GM18508 (cell line): ENCODE measurements around the gene BTD.

Source experiments
- ATAC-seq: cut with Tn5 transposase; IDR thresholded peaks from one replicate; pipeline ENCODE4 v1.9.1; 2021; ENCODE audit warnings: moderate number of reproducible peaks; ENCODE audit not compliant: insufficient read depth, unreplicated experiment

Gene BTD

DNA sequence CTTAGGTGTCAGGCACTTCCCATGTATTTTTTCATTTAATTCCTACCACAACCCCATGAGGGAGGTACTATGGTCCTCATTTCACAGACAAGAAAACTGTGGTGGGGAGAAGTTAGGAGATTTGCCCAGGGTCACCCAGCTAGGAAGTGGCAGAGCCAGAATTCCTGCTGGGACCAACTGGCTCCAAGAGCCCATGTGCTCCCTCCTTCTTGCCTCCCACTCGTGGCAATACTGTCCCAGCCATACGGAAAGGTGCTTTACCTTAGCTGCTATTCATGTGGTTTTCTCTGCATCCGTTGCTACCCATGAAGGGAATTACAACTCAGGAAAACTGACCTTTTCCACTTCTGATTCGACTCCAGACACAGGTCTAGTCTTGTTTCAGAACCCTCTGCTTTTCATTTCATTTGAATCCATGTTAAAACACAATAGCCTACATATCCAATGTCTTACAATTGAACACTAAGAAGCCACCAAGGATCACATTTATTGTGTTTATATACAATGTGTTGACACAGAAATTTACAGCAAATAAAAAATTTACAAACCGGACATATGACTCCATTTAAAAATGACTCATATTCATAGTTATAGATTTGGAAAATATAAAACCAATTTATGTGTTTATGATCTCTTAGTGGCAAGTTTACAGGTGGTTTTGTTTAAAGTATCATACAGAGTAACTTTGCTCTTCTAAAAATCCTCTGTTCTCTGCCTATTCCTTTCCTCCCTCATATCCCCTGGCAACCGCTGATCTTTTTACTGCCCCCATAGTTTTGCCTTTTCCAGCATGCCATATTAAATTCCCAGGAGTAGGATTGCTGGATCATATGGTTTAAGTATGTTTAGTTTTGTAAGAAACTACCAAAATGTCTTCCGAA is 58.8 kb downstream of the BTD start:
- no peak for ATAC-seq

DNA sequence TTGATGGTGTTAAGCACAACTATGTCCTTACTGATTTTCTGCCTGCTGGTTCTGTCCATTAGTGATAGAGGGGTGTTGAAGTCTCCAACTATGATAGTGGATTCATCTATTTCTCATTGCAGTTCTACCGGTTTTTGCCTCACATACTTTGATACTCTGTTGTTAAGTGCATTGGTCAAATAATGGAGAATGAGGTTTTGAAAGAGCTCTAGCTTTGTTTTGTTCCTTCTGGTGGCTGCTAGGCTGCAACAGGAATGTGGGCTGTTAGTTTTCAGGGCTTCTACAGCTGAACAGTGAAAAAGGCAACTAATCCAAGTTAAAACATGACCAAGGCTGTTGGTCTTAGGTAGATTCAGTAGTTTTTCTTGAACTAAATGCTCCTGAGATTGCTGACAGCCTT is 62.6 kb downstream of the BTD start:
- no peak for ATAC-seq

DNA sequence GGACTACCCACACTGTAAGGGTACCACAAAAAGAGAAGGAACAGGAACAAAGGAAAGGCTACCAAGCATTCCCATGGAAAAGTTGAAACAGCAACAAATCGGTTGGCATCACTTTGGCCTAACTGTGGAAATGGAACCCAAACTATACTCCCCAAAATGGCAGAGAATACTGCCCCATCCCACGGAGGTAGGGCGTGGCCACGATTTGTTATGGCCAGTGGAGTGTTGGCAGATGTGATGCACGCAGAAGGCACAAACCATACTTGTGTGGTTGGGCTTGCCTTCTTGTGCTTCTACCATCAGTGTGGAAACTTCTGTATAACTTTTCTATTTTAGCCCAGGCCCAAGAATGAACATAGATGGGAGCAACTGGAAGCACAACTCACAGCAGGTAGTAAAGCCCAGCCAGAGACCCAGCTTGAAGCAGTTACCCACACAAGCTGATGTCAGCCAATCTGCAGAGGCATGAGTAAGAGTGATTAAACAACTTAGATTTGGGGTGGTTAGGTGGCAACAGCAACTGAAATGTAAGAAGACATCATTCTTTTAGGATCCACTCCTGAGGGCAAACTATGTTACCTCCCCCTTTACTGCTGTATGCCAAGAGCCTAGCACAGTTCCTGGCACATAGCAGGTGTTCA is 64.1 kb downstream of the BTD start:
- no peak for ATAC-seq

DNA sequence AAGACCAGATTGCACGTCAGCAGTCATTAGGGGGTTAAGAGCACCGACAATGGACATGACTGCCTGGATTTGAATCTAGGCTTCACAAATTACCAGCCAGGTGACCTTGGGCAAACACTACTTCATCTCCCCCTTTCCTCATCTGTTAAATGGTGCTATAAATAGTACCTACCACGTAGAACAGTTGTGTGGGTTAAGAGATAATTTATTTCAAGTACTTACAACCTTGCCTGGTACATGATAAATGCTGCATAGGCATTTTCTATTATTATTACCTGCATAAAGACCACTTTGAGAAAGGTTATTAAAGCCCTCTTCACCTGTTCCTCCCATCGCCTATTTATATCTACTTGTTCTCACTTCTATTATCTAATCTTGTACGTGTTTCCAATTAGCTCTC is 64.7 kb downstream of the BTD start:
- no peak for ATAC-seq

DNA sequence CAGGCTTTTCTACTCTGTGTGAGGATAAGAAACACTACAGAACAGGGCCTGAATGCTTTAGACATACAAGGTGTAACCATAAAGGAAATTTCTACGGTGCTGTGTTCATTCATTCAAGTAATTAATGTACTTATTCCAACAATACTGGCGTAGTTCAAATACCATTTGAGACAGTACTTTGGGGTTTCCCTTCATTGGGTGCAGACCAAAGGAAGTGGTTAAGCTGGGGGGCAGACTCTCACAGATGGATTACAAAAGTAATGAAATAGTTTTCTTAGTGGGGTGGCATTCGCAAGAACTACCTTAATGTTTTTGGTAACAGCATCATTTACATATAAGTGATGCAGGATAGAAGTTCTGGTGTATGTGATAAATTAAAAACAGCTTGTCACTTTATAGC is 65.9 kb downstream of the BTD start:
- no peak for ATAC-seq

DNA sequence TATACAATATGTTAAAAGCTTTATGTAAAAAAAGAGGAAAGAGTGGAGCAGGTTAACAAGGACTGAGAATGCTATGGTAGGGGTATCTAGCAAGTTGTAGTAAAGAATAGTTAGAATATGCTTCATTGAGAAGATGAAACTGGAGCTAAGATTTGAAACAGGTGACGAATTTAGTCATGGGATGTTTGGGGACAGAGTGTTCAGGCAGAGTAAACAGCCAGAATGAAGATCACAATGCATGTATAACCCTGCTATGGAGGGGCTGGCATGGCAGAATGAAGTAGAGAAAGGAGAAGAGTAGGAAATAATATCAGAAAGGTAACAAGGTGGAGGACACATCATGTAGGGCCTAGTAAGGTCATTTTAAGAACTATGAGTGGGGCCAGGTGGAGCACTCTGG is 72.0 kb downstream of the BTD start:
- ATAC-seq, result no peak

DNA sequence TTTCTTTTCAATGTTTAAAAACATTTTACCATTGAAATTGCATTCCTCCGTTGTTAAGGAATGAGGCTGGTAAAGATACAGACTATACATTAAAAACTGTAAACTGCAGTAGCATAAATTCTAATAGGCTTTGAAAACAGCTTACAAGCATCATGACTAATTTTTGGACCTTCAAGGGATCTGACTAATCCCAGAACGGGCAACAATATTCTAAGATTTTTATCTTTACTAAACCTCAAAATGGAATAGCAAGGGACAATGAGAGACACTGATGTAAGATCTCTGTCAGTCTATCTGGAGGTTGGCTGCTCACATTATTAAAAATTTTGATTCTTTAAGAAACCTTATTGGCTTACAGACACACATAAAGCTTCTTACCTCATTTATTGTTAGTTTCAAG is 74.7 kb downstream of the BTD start:
- no peak for ATAC-seq

DNA sequence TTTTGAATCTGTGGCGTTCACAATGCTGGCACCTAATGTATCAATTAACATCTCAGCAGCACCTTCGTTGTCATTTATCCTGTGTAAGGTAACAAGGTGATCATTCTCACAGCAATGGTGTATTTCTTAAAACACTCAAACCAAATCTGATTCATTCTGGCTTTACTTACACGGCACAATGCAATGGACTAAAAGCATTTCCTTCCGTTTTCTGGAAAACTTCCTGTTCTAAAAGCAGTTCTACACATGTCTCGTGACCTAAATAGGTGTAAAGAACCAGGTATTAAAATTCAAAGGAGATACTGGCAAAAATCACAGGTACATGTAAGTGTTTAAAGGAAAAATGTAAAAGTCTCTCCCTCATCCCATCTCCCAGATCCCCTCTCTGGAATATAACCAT is 77.8 kb downstream of the BTD start:
- ATAC-seq, result no peak

DNA sequence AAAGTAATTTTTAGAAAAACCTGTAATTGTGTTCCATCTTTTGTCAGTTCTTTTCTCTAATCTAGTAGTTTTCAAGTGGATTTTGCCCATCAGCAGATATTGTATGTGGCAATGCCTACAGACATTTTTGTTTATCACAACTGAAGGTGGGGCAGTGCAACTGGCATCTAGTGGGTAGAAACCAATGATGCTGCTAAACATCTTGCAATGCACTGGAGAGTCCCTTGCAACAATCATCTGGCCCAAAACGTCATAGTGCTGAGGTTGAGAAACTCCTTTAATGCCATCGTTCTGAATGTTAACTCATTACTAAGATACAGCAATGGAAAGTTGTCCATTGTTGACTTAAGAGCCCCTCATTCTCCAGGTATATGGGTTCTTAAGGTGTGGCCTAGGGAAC is 80.1 kb downstream of the BTD start:
- no peak for ATAC-seq

DNA sequence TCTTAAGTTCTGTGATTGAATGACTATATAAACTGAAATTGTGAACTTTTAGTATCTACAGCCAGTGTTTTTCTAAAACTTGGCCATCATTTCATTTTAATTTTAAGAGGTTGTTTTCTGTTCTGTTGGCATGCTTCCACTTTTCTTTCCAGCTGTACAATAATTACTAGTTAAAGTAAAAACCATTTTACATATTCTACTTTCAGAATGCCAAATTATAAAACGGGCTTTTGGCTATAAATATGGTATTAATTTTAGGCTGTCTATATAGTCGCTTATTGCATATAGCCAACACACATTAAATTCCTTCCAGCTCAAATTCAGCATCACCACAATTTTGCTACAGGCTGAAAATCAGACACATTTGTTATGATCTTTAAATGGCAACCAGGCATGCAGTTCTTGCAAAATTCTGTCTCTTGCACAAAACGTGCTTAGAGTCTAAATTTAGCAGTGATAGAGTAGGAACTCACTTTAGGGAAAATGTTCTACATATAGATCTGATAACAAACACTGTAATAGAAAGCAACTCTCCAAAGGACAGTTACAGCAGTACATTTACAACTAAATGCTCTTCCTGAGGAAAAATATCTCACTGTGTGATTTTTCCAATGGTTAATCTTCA is 81.1 kb downstream of the BTD start:
- ATAC-seq, result no peak

DNA sequence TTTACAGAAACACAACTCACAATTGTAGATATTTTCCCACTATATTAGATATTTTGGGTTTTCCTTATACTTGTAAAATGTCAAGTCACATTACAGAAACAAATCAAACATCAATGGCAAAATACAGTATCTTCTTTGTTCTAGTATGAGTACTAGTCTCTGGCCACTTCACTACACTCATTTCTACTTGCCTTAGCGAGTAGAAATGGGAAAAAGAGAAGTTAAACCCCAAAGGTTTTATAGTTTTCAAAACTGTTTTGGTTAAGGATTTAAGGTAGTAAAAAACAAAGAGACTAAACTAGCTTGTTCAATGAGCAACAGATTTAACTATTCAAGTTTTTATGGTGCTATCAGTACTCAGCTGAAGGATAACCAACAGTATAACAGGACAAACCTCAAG is 81.7 kb downstream of the BTD start:
- ATAC-seq, result no peak

DNA sequence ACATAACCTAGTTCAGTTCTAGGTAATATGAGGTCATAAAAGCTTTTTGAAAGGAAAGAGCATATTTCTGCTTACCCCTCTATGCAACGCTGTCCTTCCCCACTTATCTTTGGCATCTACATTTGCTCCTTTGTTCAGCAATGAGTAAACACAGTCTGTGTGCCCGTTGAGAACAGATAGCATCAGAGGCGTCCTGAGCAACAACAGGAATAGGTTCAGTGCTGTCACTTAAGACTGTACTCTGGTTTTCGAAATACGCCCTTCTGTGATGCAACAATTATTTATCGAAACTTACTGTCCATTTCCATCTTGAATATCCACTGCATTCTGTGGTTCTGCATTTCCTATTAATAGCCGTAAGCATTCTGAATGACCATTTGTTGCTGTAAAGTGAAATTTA is 84.4 kb downstream of the BTD start:
- ATAC-seq, result no peak

DNA sequence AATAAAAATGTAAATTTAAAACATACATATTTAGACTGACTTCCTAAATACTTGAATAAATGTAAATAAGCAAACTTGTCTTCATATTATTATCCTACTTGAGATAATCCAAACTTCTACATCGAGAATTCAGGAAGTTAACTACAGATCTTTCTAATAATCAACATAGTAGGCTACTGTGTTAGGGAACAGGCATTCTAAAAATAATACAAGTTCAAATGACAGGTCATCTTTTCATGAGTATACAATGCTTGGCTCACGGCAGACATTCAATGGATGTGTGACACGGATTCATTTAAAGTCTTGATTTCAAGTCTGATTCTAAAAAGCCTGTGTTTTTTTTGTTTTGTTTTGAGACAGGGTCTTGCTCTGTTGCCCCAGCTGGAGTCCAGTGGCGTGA is 88.7 kb downstream of the BTD start:
- ATAC-seq, result no peak

DNA sequence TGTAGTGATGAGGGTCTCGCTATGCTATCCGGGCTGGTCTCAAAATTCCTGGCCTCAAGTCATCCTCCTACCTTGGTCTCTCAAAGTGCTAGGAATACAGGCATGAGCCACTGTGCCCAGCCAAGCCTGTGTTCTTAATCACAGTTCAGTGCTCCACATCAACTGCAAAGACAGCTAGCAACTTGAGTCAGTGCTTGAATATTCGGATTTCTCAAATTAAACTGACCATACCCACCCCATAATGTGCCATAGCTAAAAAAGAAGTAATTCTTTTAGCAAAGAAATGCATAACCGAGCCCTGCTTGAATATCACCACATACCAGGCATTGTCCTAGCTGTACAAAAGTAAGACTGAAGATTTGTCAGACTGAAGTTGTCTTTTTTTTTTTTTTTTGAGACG is 89.2 kb downstream of the BTD start:
- no peak for ATAC-seq

DNA sequence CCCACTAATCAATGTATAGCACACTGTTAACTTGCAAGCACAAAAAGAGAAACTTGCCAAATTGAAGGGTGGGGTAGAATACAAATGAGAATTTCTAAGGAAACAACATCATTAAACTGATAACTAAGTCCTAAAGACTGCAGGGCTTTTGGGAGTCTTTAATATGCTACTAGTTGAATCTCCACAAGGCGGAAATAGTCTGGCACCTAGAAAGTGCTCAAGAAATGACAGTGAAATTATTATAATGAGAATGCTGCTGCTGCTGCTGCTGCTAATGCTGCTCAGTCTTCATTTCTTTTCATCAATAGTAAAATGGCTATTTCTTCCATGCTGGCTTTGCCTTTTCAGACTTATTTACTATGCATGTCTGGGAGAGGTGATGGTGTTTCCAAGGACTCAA is 91.8 kb downstream of the BTD start:
- ATAC-seq, result no peak

DNA sequence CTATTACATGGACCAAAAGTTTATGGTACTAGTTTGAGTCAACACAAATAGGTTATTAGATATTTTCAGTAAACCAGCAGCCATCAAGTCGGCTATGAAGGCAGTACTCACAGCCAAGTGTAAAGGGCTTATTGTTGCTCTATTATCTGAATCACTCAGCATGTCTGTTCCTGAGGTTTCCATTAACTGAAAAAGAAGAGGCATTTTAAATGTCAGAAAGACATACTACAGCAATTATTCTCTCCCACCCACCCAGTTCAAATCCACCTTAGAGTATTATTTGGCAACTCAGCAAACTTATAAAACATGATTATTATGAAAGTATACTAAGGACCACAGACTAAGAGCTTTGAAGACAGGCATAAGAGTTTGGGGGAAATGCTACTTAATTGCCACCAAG is 93.1 kb downstream of the BTD start:
- no peak for ATAC-seq
